Measurements from ENCODE around the gene BCAS3.

GRCh38 chr17:60665602-60666001, 12.0 kb upstream of the BCAS3 start:
- TF ChIP-seq CTCF (IDR thresholded peaks at IDR 0.05) (no peak), POLR2A (IDR thresholded peaks at IDR 0.05) (no peak)

Data from ovary (tissue), 3 donors.